Measurements from ENCODE around the gene CSF3R. TPM values are rescaled to one million over a fixed set of nuclear protein-coding genes. Genes with fewer than 3 reads are reported as not detected.

CSF3R gene
- total and polyA plus RNA-seq, 9 of the 15 experiments (the other 6 are each of a cell fraction or from before 2014, with no cell fraction given) = 0.21 to 0.86 (median 0.40) TPM; not detected in 1

DNA sequence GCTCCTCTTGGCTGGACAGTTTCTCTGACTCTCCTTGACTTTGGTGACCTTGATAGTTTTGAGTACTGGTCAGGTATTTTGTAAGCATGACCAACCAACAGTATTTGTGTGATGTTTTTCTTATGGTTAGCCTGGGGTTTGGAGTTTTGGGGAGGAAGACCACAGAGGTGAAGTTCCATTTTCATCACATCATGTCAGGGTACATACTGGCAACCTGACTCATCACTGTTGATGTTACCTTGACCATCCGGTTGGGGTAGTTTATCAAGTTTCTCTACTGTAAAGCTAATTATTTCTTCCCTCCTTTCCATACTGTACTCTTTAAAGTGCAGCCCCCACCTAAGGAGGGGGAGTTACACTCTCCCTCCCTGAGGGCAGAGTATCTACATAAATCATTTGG, 45.9 kb downstream of the CSF3R start:
- Histone ChIP-seq H3K27me3 (ENCODE audit: control insufficient read depth in 2 of 2, insufficient read depth in 2 of 2, low read length in 2 of 2) (peaks cover 4 to 10% of the 10 kb centered on the region in 2 experiments; a peak in 4 of 5 replicates), H3K79me2 (ENCODE audit: control insufficient read depth, insufficient read depth, low read length) (no peaks in the 10 kb centered on the region), H3K4me1 (replicated peaks in 1 of 2; ENCODE audit: control insufficient read depth in 2 of 2, insufficient read depth in 2 of 2, low read length in 2 of 2) (no peaks in the 10 kb centered on the region), H3K36me3 (ENCODE audit: control insufficient read depth, insufficient read depth, low read length) (no peaks in the 10 kb centered on the region), H3K4me3 (no peak overlapping the region), H3K4me2 (ENCODE audit: insufficient read depth, low read length) (no peak overlapping the region), H3K9ac (ENCODE audit: insufficient read depth in 1 of 2, low read depth in 2 of 2, low read length in 2 of 2) (no peak overlapping the region), H3K9me3 (replicated peaks; ENCODE audit: control insufficient read depth, insufficient read depth, low read depth, low read length) (no peaks in the 10 kb centered on the region), H4K20me1 (replicated peaks; ENCODE audit: control insufficient read depth, insufficient read depth, low read length) (no peaks in the 10 kb centered on the region), H3K27ac (ENCODE audit: extremely low read depth, low read depth, low read length) (no peak overlapping the region), H2AFZ (ENCODE audit: low read depth, low read length) (no peak overlapping the region), H3K9me1 (ENCODE audit: control insufficient read depth, insufficient read depth, low read length) (no peaks in the 10 kb centered on the region)
- FAIRE-seq = no peak
- ATAC-seq = no peak
- DNase-seq (ENCODE audit: extremely low read depth in 1 of 4, low spot score in 3 of 4) = no peak
- ChIA-PET CTCF (ENCODE audit: low intra/inter-chr PET ratio) (no interaction called here), POLR2A (no interaction called here)
- WGBS (ENCODE audit: insufficient coverage, low coverage, missing lambda C conversion rate) = 5% methylated on average over 1 of the region's 1 CpG
- BruUV-seq (replicated peaks) = no TSS peak
- intact Hi-C loops (cut with micrococcal nuclease) (no loop called here), in situ Hi-C loops (cut with MboI) (no loop called here)
- TF ChIP-seq GABPA (tag; conservative IDR thresholded peaks at IDR 0.05; ENCODE audit: low read depth) (no peak), CBFA2T2 (conservative IDR thresholded peaks at IDR 0.05) (no peak), BRF1 (IDR thresholded peaks at IDR 0.05; ENCODE audit: borderline replicate concordance, extremely low read depth, insufficient read length) (no peak), RBM34 (IDR thresholded peaks at IDR 0.05; ENCODE audit: borderline replicate concordance, insufficient read depth, low read length) (no peak), EWSR1 (IDR thresholded peaks at IDR 0.05; ENCODE audit: borderline replicate concordance, low read depth, partially characterized antibody) (no peak), ZZZ3 (IDR thresholded peaks at IDR 0.05) (no peak), ZKSCAN1 (IDR thresholded peaks at IDR 0.05; ENCODE audit: low read depth, low read length) (no peak)
- TF ChIP-seq, protein P1, sequence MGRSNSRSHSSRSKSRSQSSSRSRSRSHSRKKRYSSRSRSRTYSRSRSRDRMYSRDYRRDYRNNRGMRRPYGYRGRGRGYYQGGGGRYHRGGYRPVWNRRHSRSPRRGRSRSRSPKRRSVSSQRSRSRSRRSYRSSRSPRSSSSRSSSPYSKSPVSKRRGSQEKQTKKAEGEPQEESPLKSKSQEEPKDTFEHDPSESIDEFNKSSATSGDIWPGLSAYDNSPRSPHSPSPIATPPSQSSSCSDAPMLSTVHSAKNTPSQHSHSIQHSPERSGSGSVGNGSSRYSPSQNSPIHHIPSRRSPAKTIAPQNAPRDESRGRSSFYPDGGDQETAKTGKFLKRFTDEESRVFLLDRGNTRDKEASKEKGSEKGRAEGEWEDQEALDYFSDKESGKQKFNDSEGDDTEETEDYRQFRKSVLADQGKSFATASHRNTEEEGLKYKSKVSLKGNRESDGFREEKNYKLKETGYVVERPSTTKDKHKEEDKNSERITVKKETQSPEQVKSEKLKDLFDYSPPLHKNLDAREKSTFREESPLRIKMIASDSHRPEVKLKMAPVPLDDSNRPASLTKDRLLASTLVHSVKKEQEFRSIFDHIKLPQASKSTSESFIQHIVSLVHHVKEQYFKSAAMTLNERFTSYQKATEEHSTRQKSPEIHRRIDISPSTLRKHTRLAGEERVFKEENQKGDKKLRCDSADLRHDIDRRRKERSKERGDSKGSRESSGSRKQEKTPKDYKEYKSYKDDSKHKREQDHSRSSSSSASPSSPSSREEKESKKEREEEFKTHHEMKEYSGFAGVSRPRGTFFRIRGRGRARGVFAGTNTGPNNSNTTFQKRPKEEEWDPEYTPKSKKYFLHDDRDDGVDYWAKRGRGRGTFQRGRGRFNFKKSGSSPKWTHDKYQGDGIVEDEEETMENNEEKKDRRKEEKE (IDR thresholded peaks at IDR 0.05; ENCODE audit: borderline replicate concordance in 1 of 2, control insufficient read depth in 1 of 2, low read depth in 2 of 2, low read length in 1 of 2) = no peak
- TF ChIP-seq, protein P2, sequence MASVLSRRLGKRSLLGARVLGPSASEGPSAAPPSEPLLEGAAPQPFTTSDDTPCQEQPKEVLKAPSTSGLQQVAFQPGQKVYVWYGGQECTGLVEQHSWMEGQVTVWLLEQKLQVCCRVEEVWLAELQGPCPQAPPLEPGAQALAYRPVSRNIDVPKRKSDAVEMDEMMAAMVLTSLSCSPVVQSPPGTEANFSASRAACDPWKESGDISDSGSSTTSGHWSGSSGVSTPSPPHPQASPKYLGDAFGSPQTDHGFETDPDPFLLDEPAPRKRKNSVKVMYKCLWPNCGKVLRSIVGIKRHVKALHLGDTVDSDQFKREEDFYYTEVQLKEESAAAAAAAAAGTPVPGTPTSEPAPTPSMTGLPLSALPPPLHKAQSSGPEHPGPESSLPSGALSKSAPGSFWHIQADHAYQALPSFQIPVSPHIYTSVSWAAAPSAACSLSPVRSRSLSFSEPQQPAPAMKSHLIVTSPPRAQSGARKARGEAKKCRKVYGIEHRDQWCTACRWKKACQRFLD (CRISPR knock-in tag; IDR thresholded peaks at IDR 0.05) = no peak
- TF ChIP-seq, protein P3, sequence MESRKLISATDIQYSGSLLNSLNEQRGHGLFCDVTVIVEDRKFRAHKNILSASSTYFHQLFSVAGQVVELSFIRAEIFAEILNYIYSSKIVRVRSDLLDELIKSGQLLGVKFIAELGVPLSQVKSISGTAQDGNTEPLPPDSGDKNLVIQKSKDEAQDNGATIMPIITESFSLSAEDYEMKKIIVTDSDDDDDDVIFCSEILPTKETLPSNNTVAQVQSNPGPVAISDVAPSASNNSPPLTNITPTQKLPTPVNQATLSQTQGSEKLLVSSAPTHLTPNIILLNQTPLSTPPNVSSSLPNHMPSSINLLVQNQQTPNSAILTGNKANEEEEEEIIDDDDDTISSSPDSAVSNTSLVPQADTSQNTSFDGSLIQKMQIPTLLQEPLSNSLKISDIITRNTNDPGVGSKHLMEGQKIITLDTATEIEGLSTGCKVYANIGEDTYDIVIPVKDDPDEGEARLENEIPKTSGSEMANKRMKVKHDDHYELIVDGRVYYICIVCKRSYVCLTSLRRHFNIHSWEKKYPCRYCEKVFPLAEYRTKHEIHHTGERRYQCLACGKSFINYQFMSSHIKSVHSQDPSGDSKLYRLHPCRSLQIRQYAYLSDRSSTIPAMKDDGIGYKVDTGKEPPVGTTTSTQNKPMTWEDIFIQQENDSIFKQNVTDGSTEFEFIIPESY (CRISPR knock-in tag; IDR thresholded peaks at IDR 0.05) = no peak

Measured in K562 (cell line).